ENCODE data around the gene FGFBP2.

Gene FGFBP2

GRCh38 chr4:15914291-15914690 lies 48.7 kb downstream of the FGFBP2 start:
- no peaks in the 10 kb centered on the region for H3K4me1 ChIP-seq (ENCODE audit: low read length)
- no peak overlapping the region for H3K4me2 ChIP-seq (ENCODE audit: low read length)
- TF ChIP-seq CTCF (IDR thresholded peaks at IDR 0.05; ENCODE audit: low read depth, low read length) = no peak
- no peak for TF ChIP-seq EZH2phosphoT487 (IDR thresholded peaks at IDR 0.05; ENCODE audit: low read depth)
- no peaks in the 10 kb centered on the region for H3K36me3 ChIP-seq (replicated peaks; ENCODE audit: low read depth, low read length)
- H3K9me3 ChIP-seq (ENCODE audit: insufficient read depth, low read length) = no peaks in the 10 kb centered on the region
- no peak overlapping the region for H3K27ac ChIP-seq (ENCODE audit: low read length)
- H2AFZ ChIP-seq (ENCODE audit: low read depth, low read length) = no peak overlapping the region
- H3K4me3 ChIP-seq (ENCODE audit: low read length) = no peak overlapping the region
- H3K9ac ChIP-seq (ENCODE audit: low read length) = no peak overlapping the region
- H3K27me3 ChIP-seq (ENCODE audit: low read depth, low read length) = peaks cover 5% of the 10 kb centered on the region; the same call in 1 of the 2 replicates
- H4K20me1 ChIP-seq (ENCODE audit: insufficient read depth, low read length) = no peaks in the 10 kb centered on the region
- no peaks in the 10 kb centered on the region for H3K79me2 ChIP-seq (ENCODE audit: low read length)

GRCh38 chr4:15913631-15913970 lies 49.4 kb downstream of the FGFBP2 start:
- TF ChIP-seq EZH2phosphoT487 (IDR thresholded peaks at IDR 0.05; ENCODE audit: low read depth) = no peak
- no peak for TF ChIP-seq CTCF (IDR thresholded peaks at IDR 0.05; ENCODE audit: low read depth, low read length)
- H2AFZ ChIP-seq (ENCODE audit: low read depth, low read length) = no peak overlapping the region
- no peak overlapping the region for H3K27ac ChIP-seq (ENCODE audit: low read length)

GRCh38 chr4:15912961-15913630 lies 49.9 kb downstream of the FGFBP2 start:
- no peaks in the 10 kb centered on the region for H3K4me1 ChIP-seq (ENCODE audit: low read length)
- H4K20me1 ChIP-seq (ENCODE audit: insufficient read depth, low read length) = no peaks in the 10 kb centered on the region
- H3K4me3 ChIP-seq (ENCODE audit: low read length) = no peak overlapping the region
- H3K9me3 ChIP-seq (ENCODE audit: insufficient read depth, low read length) = no peaks in the 10 kb centered on the region
- no peak overlapping the region for H3K27ac ChIP-seq (ENCODE audit: low read length)
- H3K79me2 ChIP-seq (ENCODE audit: low read length) = no peaks in the 10 kb centered on the region
- H3K27me3 ChIP-seq (ENCODE audit: low read depth, low read length) = peaks cover 5% of the 10 kb centered on the region; the same call in 1 of the 2 replicates
- H2AFZ ChIP-seq (ENCODE audit: low read depth, low read length) = no peak overlapping the region
- no peaks in the 10 kb centered on the region for H3K36me3 ChIP-seq (replicated peaks; ENCODE audit: low read depth, low read length)
- TF ChIP-seq CTCF (IDR thresholded peaks at IDR 0.05; ENCODE audit: low read depth, low read length) = no peak
- TF ChIP-seq EZH2phosphoT487 (IDR thresholded peaks at IDR 0.05; ENCODE audit: low read depth) = no peak
- H3K4me2 ChIP-seq (ENCODE audit: low read length) = no peak overlapping the region
- no peak overlapping the region for H3K9ac ChIP-seq (ENCODE audit: low read length)

More at GRCh38 chr4:15913631-15913970, 49.4 kb downstream of the FGFBP2 start:
- Histone ChIP-seq H4K20me1 (ENCODE audit: insufficient read depth, low read length) (no peaks in the 10 kb centered on the region), H3K27me3 (ENCODE audit: low read depth, low read length) (peaks cover 5% of the 10 kb centered on the region; the same call in 1 of the 2 replicates), H3K9me3 (ENCODE audit: insufficient read depth, low read length) (no peaks in the 10 kb centered on the region), H3K79me2 (ENCODE audit: low read length) (no peaks in the 10 kb centered on the region), H3K9ac (ENCODE audit: low read length) (no peak overlapping the region), H3K4me1 (ENCODE audit: low read length) (no peaks in the 10 kb centered on the region), H3K36me3 (replicated peaks; ENCODE audit: low read depth, low read length) (no peaks in the 10 kb centered on the region), H3K4me3 (ENCODE audit: low read length) (no peak overlapping the region), H3K4me2 (ENCODE audit: low read length) (no peak overlapping the region)

GRCh38 chr4:15912236-15912635 lies 50.7 kb downstream of the FGFBP2 start:
- no peak overlapping the region for H2AFZ ChIP-seq (ENCODE audit: low read depth, low read length)
- no peak overlapping the region for H3K4me3 ChIP-seq (ENCODE audit: low read length)
- no peaks in the 10 kb centered on the region for H4K20me1 ChIP-seq (ENCODE audit: insufficient read depth, low read length)
- no peak overlapping the region for H3K27ac ChIP-seq (ENCODE audit: low read length)
- H3K4me2 ChIP-seq (ENCODE audit: low read length) = no peak overlapping the region
- peaks cover 5% of the 10 kb centered on the region; the same call in 1 of the 2 replicates for H3K27me3 ChIP-seq (ENCODE audit: low read depth, low read length)
- H3K4me1 ChIP-seq (ENCODE audit: low read length) = no peaks in the 10 kb centered on the region
- no peaks in the 10 kb centered on the region for H3K9me3 ChIP-seq (ENCODE audit: insufficient read depth, low read length)
- H3K36me3 ChIP-seq (replicated peaks; ENCODE audit: low read depth, low read length) = no peaks in the 10 kb centered on the region
- H3K79me2 ChIP-seq (ENCODE audit: low read length) = no peaks in the 10 kb centered on the region
- TF ChIP-seq EZH2phosphoT487 (IDR thresholded peaks at IDR 0.05; ENCODE audit: low read depth) = no peak
- TF ChIP-seq CTCF (IDR thresholded peaks at IDR 0.05; ENCODE audit: low read depth, low read length) = no peak
- no peak overlapping the region for H3K9ac ChIP-seq (ENCODE audit: low read length)
